NK-92 (cell line): ENCODE measurements around the gene C2orf69.
"Not testable (repeated sequence)": the region's sequence is repeated elsewhere in the genome, so short reads cannot be mapped to it uniquely, and the experiment has no call there.

Source experiments
- DNase-seq: peaks from one replicate; lab custom pipeline; 2025; ENCODE audit not compliant: unreplicated experiment; lab: John Stamatoyannopoulos, UW

Gene C2orf69

DNA sequence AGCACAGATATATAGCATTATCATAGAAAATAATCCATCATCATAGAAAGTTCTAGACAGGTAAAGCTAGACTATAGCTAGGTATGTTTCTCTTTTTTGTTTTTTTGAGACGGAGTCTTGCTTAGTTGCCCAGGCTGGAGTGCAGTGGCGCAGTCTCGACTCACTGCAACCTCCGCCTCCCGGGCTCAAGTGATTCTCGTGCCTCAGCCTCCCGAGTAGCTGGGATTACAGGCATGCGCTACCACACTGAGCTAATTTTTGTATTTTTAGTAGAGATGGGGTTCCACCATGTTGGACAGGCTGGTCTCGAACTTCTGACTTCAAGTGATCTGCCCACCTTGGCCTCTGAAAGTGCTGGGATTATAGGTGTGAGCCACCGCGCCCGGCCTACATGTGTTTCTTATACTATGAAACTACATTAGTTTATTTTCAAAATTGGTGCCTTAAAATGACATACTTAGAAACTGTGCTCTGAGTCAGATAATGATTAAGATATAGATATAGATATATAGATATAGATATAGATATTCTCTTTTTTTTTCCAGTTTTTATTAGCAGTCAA, 1.5 kb downstream of the C2orf69 start:
- DNase-seq: not testable (repeated sequence)

DNA sequence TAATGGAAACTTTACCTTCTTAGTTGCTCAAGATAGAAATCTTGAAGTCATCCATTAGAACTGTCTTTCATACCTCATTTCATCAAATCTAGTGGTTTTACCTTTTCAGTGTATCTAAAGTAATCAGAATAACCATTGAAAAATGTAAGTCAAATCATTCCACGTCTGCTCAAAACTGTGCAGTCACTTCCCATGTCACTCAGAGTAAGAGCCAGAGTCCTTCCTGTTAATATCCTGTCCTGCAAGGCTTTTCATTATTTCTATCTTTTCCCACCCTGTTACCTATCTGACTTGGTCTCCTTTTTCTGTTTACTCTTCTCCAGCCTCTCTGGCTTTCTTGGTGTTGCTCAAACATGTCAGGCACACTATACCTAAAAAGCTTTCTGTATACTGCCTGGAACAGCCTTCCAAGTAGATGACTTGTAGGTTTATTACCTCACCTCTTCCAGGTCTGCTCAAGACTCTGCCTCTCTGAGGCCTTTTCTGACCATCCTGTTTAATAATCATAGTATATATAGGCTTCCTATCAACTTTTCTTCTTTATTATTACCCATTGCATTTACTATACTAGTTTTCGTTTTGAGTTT, 3.4 kb downstream of the C2orf69 start:
- no peak for DNase-seq

DNA sequence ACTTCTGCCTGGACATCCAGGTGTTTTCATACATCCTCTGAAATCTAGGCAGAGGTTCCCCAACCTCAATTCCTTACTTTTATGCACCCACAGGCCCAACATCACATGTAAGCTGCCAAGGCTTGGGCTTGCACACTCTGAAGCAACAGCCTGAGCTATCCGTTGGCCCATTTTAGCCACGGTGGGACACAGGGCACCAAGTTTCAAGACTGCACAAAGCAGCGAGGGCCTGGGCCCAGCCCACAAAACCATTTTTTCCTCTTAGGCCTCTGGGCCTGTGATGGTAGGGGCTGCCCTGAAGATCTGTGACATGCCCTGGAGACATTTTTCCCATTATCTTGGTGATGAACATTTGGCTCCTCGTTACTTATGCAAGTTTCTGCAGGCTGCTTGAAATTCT, 5.9 kb downstream of the C2orf69 start:
- no peak for DNase-seq

DNA sequence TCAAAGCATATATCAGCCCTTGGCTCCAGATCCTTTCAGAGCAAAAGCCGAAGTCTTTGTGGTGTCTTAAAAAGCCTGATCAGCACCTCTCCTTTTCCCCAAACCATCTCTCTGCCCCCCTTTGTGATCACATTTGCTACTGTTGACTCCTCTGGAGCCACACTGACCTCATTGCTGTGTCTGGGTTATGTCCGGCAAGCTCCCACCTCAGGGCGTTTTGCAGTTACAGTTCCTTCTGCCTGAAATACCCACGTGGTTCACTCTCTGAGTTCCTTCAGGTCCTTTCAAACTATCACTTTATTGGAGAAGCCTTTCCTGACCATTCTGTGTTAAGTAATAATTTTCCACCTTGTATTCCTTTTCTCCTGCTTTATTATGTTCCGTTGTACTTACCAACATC, 11.8 kb downstream of the C2orf69 start:
- no peak for DNase-seq

DNA sequence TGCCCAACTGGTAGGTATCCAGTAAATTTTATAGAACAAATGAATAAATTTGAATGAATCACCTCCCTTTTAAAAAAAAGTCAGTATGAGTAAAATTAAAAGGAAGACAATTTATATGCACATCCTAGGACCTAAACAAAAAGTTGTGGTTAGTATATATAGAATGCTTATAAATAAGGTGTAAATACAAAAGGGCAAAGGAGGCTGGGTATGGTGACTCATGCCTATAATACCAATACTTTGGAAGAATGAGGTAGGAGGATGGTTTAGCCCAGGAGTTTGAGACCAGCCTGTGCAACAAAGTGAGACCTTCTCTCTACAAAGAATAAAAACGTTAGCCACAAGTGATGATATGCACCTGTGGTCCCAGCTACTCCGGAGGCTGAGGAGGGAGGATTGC, 12.8 kb downstream of the C2orf69 start:
- DNase-seq: no peak

DNA sequence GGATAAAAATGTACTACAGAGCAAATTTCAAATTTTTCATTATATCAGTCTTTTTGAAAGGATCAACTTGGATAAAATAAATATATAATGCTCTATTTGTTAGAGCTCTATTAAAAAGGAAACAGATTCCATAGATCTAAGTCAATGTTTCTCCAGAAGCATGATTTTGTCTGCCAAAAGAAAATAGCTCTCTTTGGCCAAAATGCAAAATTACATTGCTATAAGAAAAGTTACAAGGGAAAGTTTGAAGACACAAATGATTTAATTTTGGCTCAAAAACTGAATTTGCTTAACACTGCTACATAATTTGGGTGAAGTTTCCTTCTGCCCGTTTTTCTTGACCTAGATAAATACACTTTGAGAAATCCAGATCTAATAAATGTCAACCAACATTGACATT, 15.7 kb downstream of the C2orf69 start:
- no peak for DNase-seq

DNA sequence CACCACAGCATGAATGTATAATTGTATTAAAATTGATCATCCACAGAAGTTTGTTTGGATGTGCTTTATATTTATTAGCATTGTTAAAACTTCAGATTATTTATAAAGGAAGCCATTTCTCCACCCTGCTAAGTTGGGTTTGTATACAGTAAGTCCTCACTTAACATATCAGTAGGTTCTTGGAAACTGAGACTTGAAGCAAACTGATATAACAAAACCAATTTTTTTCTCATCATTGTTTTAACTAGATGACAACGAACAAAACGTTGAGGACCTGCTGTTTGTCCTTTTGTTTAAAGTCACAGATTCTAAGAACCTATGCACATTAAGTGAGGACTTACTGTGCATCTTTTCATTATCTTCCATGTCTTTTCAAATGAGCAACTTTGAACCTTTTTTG, 17.1 kb downstream of the C2orf69 start:
- DNase-seq: no peak

DNA sequence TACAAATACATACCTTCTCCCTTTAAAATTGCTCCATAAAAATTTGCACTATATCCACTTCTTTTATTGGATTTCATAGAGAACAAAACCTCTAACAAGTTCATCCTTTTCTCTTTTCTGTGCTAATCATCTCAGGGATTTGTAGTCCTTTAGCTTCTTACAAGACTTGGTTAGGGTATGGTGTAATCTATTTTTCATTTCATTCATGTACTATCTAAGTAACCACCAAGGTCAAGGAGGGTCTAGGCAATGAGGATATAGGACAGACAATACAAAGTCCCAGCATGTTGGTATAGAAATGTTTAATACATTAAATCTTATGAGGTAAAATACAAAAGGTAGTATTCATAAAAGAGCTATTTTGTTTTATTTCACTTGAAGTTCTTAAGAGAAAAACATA, 17.5 kb downstream of the C2orf69 start:
- no peak for DNase-seq

DNA sequence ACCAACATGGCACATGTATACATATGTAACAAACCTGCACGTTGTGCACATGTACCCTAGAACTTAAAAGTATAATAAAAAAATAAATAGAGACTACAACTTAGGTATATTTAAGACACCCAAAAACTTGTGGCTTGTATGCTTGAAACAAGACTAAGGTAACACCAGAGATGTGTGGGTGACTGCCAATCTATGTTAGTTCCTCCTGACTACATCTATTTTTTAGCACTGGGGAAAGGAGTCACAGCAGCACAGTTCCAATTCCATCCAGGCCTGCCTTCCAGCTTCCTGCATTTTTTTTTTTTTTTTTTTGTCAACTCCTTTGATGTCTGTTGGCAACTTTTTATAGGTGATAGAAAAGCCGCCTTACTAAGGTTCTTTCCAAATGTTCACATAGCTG, 18.2 kb downstream of the C2orf69 start:
- DNase-seq: no peak

DNA sequence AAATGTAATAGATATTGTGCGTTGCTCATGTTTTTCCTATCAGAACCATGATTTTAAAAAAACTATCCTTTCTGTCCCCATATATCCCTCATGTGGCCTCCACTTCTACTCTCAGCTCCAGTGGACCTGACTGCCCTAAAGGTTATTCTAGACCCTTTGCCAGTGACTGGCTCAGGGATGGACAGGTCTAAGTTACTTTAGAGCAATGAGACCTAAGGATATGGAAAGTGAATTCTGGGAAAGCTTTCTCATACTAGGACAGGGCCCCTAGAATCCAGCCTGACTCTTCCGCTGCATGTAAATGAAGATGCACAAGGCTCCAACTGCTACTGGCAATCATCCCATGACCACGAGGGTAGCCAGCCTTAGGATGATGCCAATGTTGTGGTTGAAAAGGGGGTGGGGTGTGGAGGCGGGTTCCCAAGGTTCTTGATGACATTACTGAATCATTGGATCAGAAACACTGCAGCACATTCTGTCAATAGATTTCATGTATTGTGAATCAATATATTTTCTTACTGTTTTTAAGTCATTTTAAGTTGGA, 21.3 kb downstream of the C2orf69 start:
- no peak for DNase-seq

DNA sequence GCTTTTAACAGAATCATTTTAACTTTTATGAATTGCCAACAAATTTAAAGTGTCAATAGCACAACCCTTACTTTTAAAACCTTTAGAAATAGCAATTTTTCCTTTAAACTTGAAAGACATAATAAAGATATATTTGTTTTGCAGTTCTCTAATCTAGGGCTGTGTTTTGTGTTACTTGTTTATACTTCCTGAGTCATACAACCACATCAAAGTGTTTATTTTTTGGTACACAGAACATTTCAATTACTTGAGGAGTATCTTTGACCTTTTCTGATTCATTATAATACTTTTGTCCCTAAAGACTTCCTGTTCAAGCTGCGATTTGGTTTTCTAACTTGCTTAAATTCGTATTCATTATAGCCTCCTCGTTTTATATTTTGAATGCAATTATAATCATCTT, 22.4 kb downstream of the C2orf69 start:
- DNase-seq: no peak

DNA sequence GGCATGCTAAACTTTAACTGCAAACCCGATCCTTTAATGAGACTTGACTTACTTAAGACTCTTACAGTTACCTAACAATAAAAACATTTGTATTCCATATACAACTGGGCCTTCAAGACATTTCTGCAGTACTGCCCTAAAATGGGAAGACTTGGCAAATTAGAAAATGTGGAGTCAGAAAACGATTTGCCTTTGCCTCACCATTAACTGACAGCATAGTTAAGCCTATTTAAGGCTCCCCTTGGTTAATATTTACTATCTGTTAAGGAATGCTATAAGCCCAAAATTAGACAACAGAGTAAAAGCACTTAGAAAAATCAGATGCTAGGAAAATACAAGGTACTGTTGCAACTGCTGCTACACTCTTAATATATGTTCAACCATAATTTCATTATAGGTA, 25.5 kb downstream of the C2orf69 start:
- DNase-seq: no peak

DNA sequence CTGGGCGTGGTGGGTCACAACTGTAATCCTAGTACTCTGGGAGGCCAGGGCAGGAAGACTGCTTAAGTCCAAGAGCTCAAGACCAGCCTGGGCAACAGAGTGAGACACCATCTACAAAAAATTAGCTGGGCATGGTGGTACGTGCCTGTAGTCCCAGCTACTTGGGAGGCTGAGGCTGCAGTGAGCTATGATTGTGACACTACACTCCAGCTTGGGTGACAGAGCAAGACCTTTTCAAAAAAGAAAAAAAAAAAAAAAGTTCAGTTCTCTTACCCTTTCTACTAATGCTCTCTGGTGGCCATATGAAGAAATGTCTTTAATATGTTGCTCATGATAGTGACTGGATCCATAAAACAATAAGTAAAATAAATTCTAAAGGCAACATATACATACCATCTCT, 29.3 kb downstream of the C2orf69 start:
- DNase-seq: no peak

DNA sequence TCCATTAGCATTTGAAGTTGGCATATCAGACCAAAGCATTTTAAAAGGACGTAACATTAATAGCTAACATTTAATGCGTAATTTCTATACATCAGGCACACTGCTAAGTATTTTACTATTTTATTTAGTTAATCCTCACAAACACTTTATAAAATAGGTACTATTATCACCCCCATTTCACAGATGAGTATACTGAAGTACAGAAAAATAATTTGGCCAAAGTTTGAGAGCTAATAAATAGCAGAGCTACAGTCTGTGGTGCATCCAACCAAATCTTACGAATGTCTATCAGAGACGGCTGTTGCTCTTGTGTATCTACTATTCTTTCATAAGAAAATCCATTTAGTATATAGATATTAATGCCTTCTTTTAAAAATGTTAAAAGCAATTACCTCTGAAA, 32.3 kb downstream of the C2orf69 start:
- DNase-seq: no peak

DNA sequence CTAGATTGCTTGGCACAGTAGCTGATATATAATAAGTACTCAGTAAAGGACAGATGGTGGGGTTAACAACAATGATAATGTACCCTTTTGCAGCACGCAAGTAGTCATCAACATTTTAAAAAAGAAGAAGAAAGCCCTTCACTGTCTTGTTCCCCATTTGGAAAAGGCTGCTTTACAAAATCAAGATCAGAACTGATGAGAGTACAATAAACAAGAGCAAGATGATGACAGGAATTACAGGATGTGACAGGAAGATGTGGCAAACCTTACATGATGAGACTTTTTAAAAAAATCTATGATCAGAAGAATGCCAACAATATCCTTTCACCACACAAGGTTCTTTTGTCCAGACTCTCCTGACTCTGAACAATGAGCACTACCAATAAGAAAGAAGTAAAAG, 35.1 kb downstream of the C2orf69 start:
- no peak for DNase-seq

DNA sequence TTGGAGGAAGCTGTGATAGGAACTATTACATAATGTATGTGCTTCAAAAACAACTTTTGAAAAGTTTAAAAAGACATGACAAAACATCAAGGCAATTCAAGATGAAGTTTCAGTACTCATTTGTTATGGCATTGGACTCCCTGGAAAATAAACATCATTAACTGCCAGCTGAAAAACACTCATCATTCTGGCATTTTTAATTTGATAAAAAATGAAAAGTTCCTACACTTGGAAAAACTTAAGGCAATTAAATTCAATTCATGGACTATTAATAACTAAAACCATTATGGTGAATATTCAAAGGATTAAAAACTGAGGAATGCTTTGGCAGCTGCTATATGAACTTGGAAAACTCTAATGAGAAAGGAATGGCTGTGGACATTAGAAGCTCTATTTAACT, 35.7 kb downstream of the C2orf69 start:
- no peak for DNase-seq

DNA sequence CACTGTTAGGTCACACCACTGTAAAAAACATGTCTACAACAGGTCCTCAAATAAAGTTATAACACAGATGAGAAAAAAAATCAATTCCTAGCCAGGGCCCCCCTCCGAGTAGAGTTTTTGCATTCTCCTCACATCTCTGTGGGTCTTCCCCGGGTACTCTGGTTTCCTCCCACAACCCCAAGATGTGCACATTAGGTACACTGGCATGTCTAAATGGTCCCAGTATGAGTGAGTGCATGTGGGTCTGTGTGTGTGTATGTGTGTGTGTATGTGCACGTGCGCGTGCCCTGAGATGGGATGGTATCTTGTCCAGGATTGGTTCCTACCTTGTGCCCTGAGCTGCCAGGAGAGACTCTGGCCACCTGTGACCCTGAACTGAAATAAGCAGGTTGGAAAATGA, 39.3 kb downstream of the C2orf69 start:
- no peak for DNase-seq

DNA sequence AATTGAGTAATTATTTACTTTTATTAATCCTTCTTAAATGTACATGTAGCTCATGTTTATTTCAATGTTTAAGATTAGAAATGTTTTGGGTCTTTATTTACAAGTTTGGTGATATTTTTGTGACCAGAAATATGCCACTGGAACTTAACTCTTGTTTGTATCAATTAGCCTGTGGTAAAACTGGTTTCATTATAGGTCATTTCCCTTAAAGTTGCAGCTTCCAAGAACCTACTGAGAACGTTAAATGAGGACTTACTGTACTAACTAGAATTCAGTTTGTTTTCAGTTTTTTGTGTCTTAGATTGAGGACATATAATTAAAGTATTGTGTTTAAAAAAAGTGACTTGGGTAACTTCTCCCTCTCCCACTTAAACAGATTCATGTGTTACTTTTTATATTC, 39.9 kb downstream of the C2orf69 start:
- no peak for DNase-seq

DNA sequence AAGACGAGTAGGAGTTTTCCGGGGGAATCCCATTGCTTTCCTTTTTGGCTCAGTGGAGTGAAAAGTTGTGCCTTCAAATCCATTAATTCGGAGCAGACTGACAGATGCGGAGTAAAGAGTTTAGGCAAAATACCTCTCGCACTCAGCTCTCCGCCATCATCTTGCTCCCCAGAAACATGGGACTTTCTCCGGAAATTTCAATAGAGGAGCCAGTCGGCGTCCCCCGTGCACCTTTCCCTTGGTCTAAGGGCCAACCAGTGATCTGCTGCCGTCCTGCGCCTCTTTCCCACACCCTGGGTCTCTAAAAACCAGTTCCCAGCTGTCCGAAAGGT, 43.9 kb downstream of the C2orf69 start:
- no peak for DNase-seq

DNA sequence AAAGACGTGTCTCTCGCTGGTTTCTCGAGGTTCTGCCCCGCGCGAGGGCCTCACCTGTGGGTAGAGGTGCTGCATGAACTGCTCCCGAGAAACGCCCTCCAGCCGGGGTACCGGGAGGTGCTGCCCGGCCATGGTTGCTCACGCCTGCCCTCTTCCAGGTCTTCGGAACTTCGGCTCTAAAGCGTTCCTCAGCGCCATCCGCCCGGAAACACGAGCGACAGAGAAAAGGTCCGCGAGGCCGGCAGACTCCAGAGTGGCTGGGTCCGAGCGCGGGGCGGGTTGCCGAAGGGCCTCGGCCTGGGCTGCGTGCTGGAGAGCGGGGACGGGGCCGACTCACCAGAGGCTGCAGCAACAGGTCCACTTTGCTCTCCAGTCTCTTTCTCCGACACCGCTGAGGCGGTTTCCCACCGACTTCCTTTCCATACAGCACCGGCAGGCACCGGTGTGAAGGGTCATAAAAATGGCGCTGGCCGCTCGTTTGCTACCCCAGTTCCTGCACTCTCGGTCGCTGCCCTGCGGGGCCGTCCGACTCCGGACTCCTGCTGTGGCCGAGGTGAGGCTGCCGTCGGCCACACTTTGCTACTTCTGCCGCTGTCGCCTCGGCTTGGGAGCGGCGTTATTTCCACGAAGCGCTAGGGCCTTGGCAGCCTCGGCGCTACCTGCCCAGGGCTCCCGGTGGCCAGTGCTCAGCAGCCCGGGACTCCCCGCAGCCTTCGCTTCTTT, 44.4 kb downstream of the C2orf69 start, which contains the start of the genes MAIP1 and TYW5:
Gene MAIP1 (plus strand): TSS at position 244 of the 723 bp plus-strand sequence. CDS start 217 bp downstream, at position 461.
Gene TYW5 (minus strand): TSS at position 153 of the 723 bp plus-strand sequence. CDS start 21 bp downstream, at position 132.
- DNase-seq: peak; percentile 27

DNA sequence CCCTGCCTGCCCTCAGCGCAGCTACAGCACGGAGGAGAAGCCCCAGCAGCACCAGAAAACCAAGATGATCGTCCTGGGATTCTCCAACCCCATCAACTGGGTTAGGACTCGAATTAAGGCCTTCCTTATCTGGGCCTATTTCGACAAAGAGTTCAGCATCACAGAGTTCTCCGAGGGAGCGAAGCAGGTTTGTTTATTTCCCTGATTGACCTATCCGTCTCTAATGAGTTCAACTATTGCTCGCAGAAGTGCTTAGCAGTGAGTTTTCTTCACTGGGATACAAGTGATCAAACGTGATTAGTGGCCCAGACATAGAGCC, 44.9 kb downstream of the C2orf69 start:
- DNase-seq: no peak

DNA sequence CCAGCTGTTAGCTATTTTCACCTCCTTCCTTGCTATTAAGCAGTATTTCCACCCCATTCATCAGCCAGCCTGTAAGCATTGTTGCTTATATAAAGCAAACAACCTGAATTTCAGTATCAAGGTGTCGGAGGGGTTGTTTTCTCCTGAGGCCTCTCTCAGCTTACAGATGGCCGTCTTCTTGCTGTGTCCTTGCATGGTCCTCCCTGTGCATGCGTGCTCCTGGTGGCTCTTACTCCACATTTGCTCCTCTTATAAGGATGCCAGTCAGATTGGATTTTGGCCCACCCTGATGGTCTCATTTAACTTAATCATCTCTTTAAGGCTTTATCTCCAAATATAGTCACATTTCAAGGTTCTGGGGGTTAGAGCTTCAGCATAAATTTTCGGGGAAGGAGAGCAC, 46.9 kb downstream of the C2orf69 start:
- DNase-seq: no peak

DNA sequence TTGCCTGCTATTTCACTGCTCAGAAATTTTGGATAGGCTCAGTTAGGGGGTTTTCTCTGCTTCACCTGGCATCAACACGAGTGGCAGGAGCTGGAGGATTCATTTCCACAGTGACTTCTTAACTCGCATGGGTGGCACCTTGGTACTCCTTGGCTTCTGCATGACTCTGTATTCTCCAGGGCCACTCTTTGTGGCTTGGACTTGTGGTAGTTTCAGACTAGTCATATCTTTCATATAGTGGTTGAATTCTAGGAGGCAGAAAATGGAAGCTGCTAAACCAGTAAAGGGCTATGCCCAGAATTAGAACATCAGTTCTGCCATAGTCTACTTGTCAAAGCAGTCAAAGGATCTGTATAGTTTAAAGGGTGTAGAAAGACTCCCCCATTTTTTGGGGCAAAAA, 51.1 kb downstream of the C2orf69 start:
- DNase-seq: no peak
